Keratinocyte (primary cell): ENCODE measurements around the gene PALD1. TPM values are rescaled to one million over a fixed set of nuclear protein-coding genes. Genes with fewer than 3 reads are reported as not detected.

Experiments
- DNase-seq: peaks from one replicate; pipeline ENCODE4 v3.0.0-alpha.2; 2011; ENCODE audit warnings: low read depth, missing footprints, low spot score
- FAIRE-seq: peaks from 2 replicates; lab custom pipeline; 2011; peaks lifted over from hg19 to GRCh38; lab: Jason Lieb, UNC
- H2AFZ ChIP-seq: 2 replicates; pipeline ENCODE4 v1.6.0; 2012; ENCODE audit warnings: low read length, control low read depth, inconsistent platforms; ENCODE audit not compliant: control insufficient read depth
- H3K27ac ChIP-seq: 2 replicates; pipeline ENCODE4 v1.5.1; 2011; ENCODE audit warnings: low read length; ENCODE audit not compliant: control insufficient read depth, insufficient read depth
- H3K27me3 ChIP-seq: 3 replicates; pipeline ENCODE4 v1.6.0; 2011; ENCODE audit warnings: low read length; ENCODE audit not compliant: control insufficient read depth, insufficient read depth; ENCODE audit errors: extremely low read depth
- H3K36me3 ChIP-seq, 2 experiments: 2 replicates in 1 of 2; 3 replicates in 1 of 2; pipeline ENCODE4 v1.5.1; 2011; ENCODE audit warnings: low read length in 2 of 2, mild to moderate bottlenecking in 1 of 2; ENCODE audit not compliant: control insufficient read depth in 2 of 2, insufficient read depth in 2 of 2; ENCODE audit errors: extremely low read depth in 1 of 2
- H3K4me1 ChIP-seq: 3 replicates; pipeline ENCODE4 v1.5.1; 2011; ENCODE audit warnings: low read length; ENCODE audit not compliant: control insufficient read depth, insufficient read depth; ENCODE audit errors: extremely low read depth
- H3K4me2 ChIP-seq: 3 replicates; pipeline ENCODE4 v1.6.0; 2011; ENCODE audit warnings: low read depth, low read length; ENCODE audit not compliant: control insufficient read depth, insufficient read depth; ENCODE audit errors: extremely low read depth
- H3K4me3 ChIP-seq, 3 experiments: fragments of 200-600 bp in 1 of 3; sonication (generic) in 1 of 3; 2 replicates in 2 of 3; 3 replicates in 1 of 3; pipeline ENCODE4 v1.5.1; 2011 to 2016; ENCODE audit warnings: low read length in 3 of 3, mild to moderate bottlenecking in 3 of 3, control low read depth in 2 of 3, inconsistent platforms in 1 of 3, low read depth in 1 of 3, mixed read lengths in 1 of 3, mixed run types in 1 of 3, moderate library complexity in 1 of 3; ENCODE audit not compliant: control insufficient read depth in 2 of 3, insufficient read depth in 2 of 3; ENCODE audit errors: extremely low read depth in 1 of 3
- H3K79me2 ChIP-seq: 2 replicates; pipeline ENCODE4 v1.6.0; 2012; ENCODE audit warnings: low read length; ENCODE audit not compliant: control insufficient read depth, insufficient read depth
- H3K9ac ChIP-seq: 3 replicates; pipeline ENCODE4 v1.6.0; 2011; ENCODE audit warnings: low read length; ENCODE audit not compliant: control insufficient read depth, insufficient read depth; ENCODE audit errors: extremely low read depth
- H3K9me1 ChIP-seq: 3 replicates; pipeline ENCODE4 v1.6.0; 2011; ENCODE audit warnings: low read length; ENCODE audit not compliant: control insufficient read depth, insufficient read depth; ENCODE audit errors: extremely low read depth
- H3K9me3 ChIP-seq: 2 replicates; pipeline ENCODE4 v1.5.1; 2012; ENCODE audit warnings: low read depth, low read length; ENCODE audit not compliant: control insufficient read depth
- H4K20me1 ChIP-seq: 3 replicates; pipeline ENCODE4 v1.6.0; 2011; ENCODE audit warnings: low read length; ENCODE audit not compliant: control insufficient read depth, insufficient read depth; ENCODE audit errors: extremely low read depth
- CTCF ChIP-seq, 3 experiments: IDR thresholded peaks in 1 of 3; conservative IDR thresholded peaks in 1 of 3; optimal IDR thresholded peaks in 1 of 3; 2 replicates in 2 of 3; 3 replicates in 1 of 3; pipeline versions ENCODE3 to v1.5.1; 2011; ENCODE audit warnings: low read length in 3 of 3, mild to moderate bottlenecking in 3 of 3, moderate library complexity in 2 of 3, control low read depth in 1 of 3, inconsistent platforms in 1 of 3; ENCODE audit not compliant: insufficient read depth in 2 of 3; ENCODE audit errors: extremely low read depth in 1 of 3
- EZH2 ChIP-seq: IDR thresholded peaks from one replicate; pipeline ENCODE4 v1.6.1; 2012; ENCODE audit warnings: inconsistent platforms, mild to moderate bottlenecking, low read length, moderate library complexity
- dilution Hi-C: fragments of 300-500 bp; cut with MboI; formaldehyde crosslinking; loops from one replicate; pipeline ENCODE4 v1.7.0; 2020; ENCODE audit warnings: low sequenced_read_pairs; ENCODE audit not compliant: extremely low pct_ligation_motif_present
- polyA plus RNA-seq, 5 experiments: library from polyadenylated mRNA; depleted of rRNA in 3 of 5; stranded (reverse) in 3 of 5; stranded (forward) in 1 of 5; unstranded in 1 of 5; fragments of >200 nt; gene quantifications; 1 replicate in 1 of 5; 2 replicates in 3 of 5; 3 replicates in 1 of 5; pipeline versions ENCODE4 v1.2.1 to v1.2.3, GENCODE V29; 2011 to 2012; ENCODE audit warnings: missing spikeins in 2 of 5, low read depth in 1 of 5, low replicate concordance in 1 of 5

PALD1 gene
- polyA plus RNA-seq, 1 donor (not counting 4 experiments of a cell fraction or from before 2014, with no cell fraction given) = 0.83 TPM

DNA sequence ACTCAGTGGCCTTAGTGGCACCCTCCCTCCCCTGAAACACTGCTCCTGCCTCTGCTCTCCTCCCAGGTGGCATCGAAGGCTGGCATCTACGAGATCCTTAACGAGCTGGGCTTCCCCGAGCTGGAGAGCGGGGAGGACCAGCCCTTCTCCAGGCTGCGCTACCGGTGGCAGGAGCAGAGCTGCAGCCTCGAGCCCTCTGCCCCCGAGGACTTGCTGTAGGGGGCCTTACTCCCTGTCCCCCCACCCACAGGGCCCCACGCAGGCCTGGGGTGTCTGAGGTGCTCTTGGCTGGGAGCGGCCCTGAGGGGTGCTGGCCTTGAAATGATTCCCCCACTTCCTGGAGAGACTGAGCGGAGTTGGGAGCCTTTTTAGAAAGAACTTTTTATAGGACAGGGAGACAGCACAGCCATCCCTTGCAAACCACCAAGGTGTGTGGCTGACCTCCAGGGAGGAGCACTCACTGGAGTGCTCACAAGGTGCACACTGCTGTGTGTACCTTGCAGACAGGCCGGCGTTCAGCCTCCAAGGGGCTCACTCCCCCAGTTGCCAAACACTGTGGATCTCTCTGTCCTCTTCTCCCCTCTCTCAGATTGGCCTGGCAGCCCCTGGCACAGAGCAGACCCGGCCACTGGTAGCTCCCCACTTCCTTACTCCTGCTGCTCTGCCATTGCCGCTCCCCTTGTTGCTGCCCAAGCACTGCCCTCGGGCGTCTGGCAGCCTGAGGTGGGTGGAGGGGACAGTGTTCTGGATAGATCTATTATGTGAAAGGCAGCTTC, 88.1 kb downstream of the PALD1 start:
- Histone ChIP-seq H3K27ac (no peak overlapping the region), H3K9me3 (no peaks in the 10 kb centered on the region), H3K9me1 (no peaks in the 10 kb centered on the region), H3K27me3 (peaks cover 4% of the 10 kb centered on the region), H3K79me2 (no peaks in the 10 kb centered on the region), H3K4me2 (no peak overlapping the region), H3K9ac (no peak overlapping the region), H3K4me3 (no peak overlapping the region), H2AFZ (no peak overlapping the region), H4K20me1 (no peaks in the 10 kb centered on the region), H3K4me1 (no peaks in the 10 kb centered on the region), H3K36me3 (no peaks in the 10 kb centered on the region)
- no peak for DNase-seq
- no peak for FAIRE-seq
- dilution Hi-C loops = no loop called here
- no peak for TF ChIP-seq EZH2
- no peak for TF ChIP-seq CTCF (optimal IDR thresholded peaks at IDR 0.05 in 1 of 3, IDR thresholded peaks at IDR 0.05 in 1 of 3, conservative IDR thresholded peaks at IDR 0.05 in 1 of 3; ENCODE audit: extremely low read depth in 1 of 3, insufficient read depth in 2 of 3, low read length in 3 of 3)

DNA sequence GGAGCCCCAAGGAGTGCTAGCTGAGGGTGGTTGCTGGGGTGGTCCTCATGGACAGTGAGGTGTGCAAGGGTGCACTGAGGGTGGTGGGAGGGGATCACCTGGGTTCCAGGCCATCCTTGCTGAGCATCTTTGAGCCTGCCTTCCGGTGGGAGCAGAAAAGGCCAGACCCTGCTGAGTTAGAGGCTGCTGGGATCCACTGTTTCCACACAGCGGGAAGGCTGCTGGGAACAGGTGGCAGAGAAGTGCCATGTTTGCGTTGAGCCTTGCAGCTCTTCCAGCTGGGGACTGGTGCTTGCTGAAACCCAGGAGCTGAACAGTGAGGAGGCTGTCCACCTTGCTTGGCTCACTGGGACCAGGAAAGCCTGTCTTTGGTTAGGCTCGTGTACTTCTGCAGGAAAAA, 89.0 kb downstream of the PALD1 start:
- Histone ChIP-seq H3K9me3 (no peaks in the 10 kb centered on the region), H3K9me1 (no peaks in the 10 kb centered on the region), H3K36me3 (no peaks in the 10 kb centered on the region), H3K27me3 (peaks cover 4% of the 10 kb centered on the region), H4K20me1 (no peaks in the 10 kb centered on the region), H3K9ac (no peak overlapping the region), H3K4me3 (no peak overlapping the region), H3K4me1 (no peaks in the 10 kb centered on the region), H3K4me2 (no peak overlapping the region), H3K79me2 (no peaks in the 10 kb centered on the region), H2AFZ (no peak overlapping the region), H3K27ac (no peak overlapping the region)
- no peak for DNase-seq
- TF ChIP-seq CTCF (optimal IDR thresholded peaks at IDR 0.05 in 1 of 3, IDR thresholded peaks at IDR 0.05 in 1 of 3, conservative IDR thresholded peaks at IDR 0.05 in 1 of 3; ENCODE audit: extremely low read depth in 1 of 3, insufficient read depth in 2 of 3, low read length in 3 of 3) = no peak
- TF ChIP-seq EZH2 = no peak
- FAIRE-seq = no peak
- dilution Hi-C loops = no loop called here
